SU-DHL-6 (cell line): Measurements from ENCODE around the gene INTS7.
"Not testable (repeated sequence)": the region's sequence is repeated elsewhere in the genome, so short reads cannot be mapped to it uniquely, and the experiment has no call there.

Source experiments
- H2AFZ ChIP-seq: fragments of 200-600 bp; sonication (generic); 2 replicates; pipeline ENCODE4 v1.6.1; 2014; ENCODE audit warnings: low read depth, mild to moderate bottlenecking, moderate library complexity, mixed read lengths, antibody characterized with exemption, low read length; ENCODE audit not compliant: severe bottlenecking
- H3F3A ChIP-seq: fragments of 200-600 bp; shearing (Covaris generic); 2 replicates; pipeline ENCODE4 v1.6.0; 2016; ENCODE audit warnings: antibody characterized with exemption, mild to moderate bottlenecking; ENCODE audit not compliant: insufficient read depth
- H3K27ac ChIP-seq: fragments of 200-600 bp; sonication (generic); 2 replicates; pipeline ENCODE4 v1.5.1; 2016; ENCODE audit warnings: low read depth, mild to moderate bottlenecking, low read length, moderate library complexity, mixed read lengths
- H3K27me3 ChIP-seq: fragments of 200-600 bp; sonication (generic), shearing (Covaris generic); 2 replicates; pipeline ENCODE4 v1.6.0; 2014; ENCODE audit warnings: mild to moderate bottlenecking, low read length
- H3K36me3 ChIP-seq: fragments of 200-600 bp; sonication (generic); 2 replicates; pipeline ENCODE4 v1.6.1; 2014; ENCODE audit warnings: mild to moderate bottlenecking, low read length, mixed read lengths
- H3K4me2 ChIP-seq: fragments of 300-600, 200-600 bp; shearing (Covaris generic), sonication (generic); 2 replicates; pipeline ENCODE4 v1.6.0; 2014; ENCODE audit warnings: low read length, low read depth, mild to moderate bottlenecking; ENCODE audit not compliant: poor library complexity, severe bottlenecking
- H3K4me3 ChIP-seq: fragments of 200-600 bp; sonication (generic); 2 replicates; pipeline ENCODE4 v1.5.1; 2014; ENCODE audit warnings: antibody characterized with exemption, low read length, mild to moderate bottlenecking, mixed read lengths; ENCODE audit not compliant: insufficient read depth, poor library complexity, severe bottlenecking
- H3K79me2 ChIP-seq: fragments of 200-600 bp; sonication (generic); 2 replicates; pipeline ENCODE4 v1.6.1; 2014; ENCODE audit warnings: mild to moderate bottlenecking, low read length, moderate library complexity; ENCODE audit not compliant: insufficient read depth
- H3K9ac ChIP-seq: fragments of 200-600 bp; sonication (generic); 2 replicates; pipeline ENCODE4 v1.7.0; 2014; ENCODE audit warnings: mild to moderate bottlenecking, low read length
- H3K9me2 ChIP-seq: fragments of 200-600 bp; sonication (generic); replicated peaks from 2 replicates; pipeline ENCODE4 v1.6.1; 2014; ENCODE audit warnings: low read length; ENCODE audit not compliant: insufficient read depth
- H3K9me3 ChIP-seq: fragments of 200-600 bp; sonication (generic); 2 replicates; pipeline ENCODE4 v1.6.1; 2014; ENCODE audit warnings: low read length, mixed read lengths; ENCODE audit not compliant: insufficient read depth
- H4K20me1 ChIP-seq: fragments of 200-600 bp; sonication (generic); 2 replicates; pipeline ENCODE4 v1.6.1; 2014; ENCODE audit warnings: low read depth, mild to moderate bottlenecking, antibody characterized with exemption, low read length, moderate library complexity, mixed read lengths
- EZH2phosphoT487 ChIP-seq: fragments of 200-600 bp; sonication (generic), shearing (Covaris generic); conservative IDR thresholded peaks from 2 replicates; pipeline ENCODE4 v1.6.1; 2018; ENCODE audit warnings: mild to moderate bottlenecking, antibody characterized with exemption, low read length, moderate library complexity, mixed read lengths
- TF ChIP-seq, protein P1 (sequence below): fragments of 200-600 bp; sonication (generic); IDR thresholded peaks from one replicate; pipeline ENCODE4 v1.5.1; 2017; ENCODE audit warnings: antibody characterized with exemption, mild to moderate bottlenecking, low read length, moderate library complexity; ENCODE audit not compliant: insufficient read depth, poor library complexity, severe bottlenecking

INTS7 gene

DNA sequence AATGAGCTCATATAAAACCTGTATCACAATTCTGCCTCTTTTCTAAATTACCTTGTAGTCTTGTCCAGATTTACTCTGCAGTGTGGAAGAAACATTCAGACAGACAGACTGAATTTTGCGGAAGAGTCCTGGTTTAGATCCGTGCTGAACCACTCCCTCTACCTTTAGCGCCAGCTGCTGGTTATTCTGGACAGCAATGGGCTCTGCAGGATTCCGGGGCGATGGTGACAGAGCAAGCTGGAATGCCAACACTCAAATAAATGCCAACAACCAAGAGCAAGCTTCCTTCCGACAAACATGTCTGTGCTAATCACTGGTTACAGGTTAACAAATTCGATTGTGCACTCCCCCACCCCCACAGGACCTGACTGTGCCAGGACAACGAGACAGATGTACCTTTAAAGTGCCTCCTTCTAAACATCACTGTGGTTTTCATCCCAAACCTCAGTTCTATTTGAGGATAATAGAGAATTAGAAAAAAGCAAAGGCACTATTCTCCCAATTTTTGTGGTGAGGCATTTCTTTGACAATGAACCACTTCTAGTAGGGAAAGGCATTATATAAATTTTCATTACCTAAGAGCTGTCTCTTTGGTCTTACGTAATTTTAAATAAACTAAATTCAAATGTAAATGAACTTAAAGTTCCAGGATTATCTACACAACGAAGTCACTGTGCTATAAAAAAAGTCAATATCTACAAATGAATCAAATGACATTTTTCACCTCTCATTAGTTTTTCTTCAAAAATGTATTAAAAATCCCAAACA lies 90.4 kb downstream of the INTS7 start:
- Histone ChIP-seq H3F3A (no peaks in the 10 kb centered on the region), H3K79me2 (no peaks in the 10 kb centered on the region), H3K4me3 (no peak overlapping the region), H3K9me3 (no peaks in the 10 kb centered on the region), H3K9ac (no peak overlapping the region), H3K36me3 (0 out of 2 replicates have a peak, but pooled peaks cover 7% of the 10 kb centered on the region), H3K9me2 (no peaks in the 10 kb centered on the region), H3K4me2 (no peak overlapping the region), H3K27ac (no peak overlapping the region), H4K20me1 (no peaks in the 10 kb centered on the region), H3K27me3 (no peaks in the 10 kb centered on the region), H2AFZ (no peak overlapping the region)
- TF ChIP-seq, protein P1, sequence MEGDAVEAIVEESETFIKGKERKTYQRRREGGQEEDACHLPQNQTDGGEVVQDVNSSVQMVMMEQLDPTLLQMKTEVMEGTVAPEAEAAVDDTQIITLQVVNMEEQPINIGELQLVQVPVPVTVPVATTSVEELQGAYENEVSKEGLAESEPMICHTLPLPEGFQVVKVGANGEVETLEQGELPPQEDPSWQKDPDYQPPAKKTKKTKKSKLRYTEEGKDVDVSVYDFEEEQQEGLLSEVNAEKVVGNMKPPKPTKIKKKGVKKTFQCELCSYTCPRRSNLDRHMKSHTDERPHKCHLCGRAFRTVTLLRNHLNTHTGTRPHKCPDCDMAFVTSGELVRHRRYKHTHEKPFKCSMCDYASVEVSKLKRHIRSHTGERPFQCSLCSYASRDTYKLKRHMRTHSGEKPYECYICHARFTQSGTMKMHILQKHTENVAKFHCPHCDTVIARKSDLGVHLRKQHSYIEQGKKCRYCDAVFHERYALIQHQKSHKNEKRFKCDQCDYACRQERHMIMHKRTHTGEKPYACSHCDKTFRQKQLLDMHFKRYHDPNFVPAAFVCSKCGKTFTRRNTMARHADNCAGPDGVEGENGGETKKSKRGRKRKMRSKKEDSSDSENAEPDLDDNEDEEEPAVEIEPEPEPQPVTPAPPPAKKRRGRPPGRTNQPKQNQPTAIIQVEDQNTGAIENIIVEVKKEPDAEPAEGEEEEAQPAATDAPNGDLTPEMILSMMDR = no peak
- no peak for TF ChIP-seq EZH2phosphoT487

DNA sequence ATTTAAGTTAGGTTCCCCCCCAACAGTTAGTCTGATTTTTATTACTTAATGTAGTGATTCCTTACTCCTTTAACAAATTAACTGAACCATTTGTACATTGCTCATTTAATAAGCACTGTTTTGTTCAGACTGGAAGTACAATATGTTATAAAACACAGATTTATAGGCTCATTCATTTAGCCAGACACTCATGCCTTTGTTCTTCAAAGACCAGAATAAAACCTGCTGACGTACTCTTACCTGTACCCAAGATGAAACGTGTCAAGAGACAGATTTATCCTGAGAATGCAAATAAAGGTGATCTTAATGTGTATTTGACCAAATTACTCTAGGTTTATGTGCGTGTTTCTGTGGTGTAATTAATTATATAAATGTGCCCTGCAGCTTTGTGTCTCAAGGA lies 92.8 kb downstream of the INTS7 start:
- no peaks in the 10 kb centered on the region for H3K9me2 ChIP-seq
- no peaks in the 10 kb centered on the region for H3K9me3 ChIP-seq
- H3F3A ChIP-seq = no peaks in the 10 kb centered on the region
- H3K79me2 ChIP-seq = no peaks in the 10 kb centered on the region
- H3K4me3 ChIP-seq = no peak overlapping the region
- H3K9ac ChIP-seq = no peak overlapping the region
- no peak for TF ChIP-seq EZH2phosphoT487
- 0 out of 2 replicates have a peak, but pooled peaks cover 7% of the 10 kb centered on the region for H3K36me3 ChIP-seq
- no peak overlapping the region for H3K4me2 ChIP-seq
- H2AFZ ChIP-seq = no peak overlapping the region
- no peaks in the 10 kb centered on the region for H4K20me1 ChIP-seq
- H3K27ac ChIP-seq = no peak overlapping the region
- H3K27me3 ChIP-seq = no peaks in the 10 kb centered on the region

DNA sequence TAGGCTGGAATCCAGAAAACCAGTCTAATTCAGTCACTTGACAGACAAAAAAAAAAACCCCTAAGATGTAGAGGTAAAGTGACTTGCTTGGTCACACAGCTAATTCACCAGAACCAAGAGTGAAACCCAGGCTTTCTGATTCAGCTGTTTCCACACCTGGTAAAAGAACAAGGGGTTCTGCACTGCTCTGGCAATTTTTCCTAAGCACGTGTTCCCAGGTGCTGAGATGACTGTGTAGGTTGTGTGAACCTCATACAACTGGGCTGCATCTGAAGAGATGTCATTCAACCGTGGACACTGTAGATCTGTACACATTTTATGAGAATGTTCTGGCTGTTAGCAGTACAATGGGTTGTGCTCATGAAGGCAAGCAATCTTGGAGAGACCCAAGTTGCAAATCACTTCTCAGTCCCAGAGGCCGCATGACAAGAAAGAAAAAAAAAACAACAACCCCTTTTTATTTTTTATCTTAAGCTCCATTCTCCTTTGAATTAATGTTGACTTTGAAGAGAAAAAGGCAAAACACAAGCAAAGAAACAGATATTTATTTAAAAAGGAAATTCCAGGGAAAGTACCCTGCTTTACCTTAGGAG lies 95.4 kb downstream of the INTS7 start:
- H3K27ac ChIP-seq = no peak overlapping the region
- no peaks in the 10 kb centered on the region for H3K79me2 ChIP-seq
- H3K36me3 ChIP-seq = 0 out of 2 replicates have a peak, but pooled peaks cover 7% of the 10 kb centered on the region
- no peak overlapping the region for H3K4me2 ChIP-seq
- H3F3A ChIP-seq = no peaks in the 10 kb centered on the region
- H3K9ac ChIP-seq = no peak overlapping the region
- H3K4me3 ChIP-seq = no peak overlapping the region
- H3K9me2 ChIP-seq = no peaks in the 10 kb centered on the region
- no peaks in the 10 kb centered on the region for H4K20me1 ChIP-seq
- no peak for TF ChIP-seq EZH2phosphoT487
- TF ChIP-seq, protein P1 = no peak
- no peaks in the 10 kb centered on the region for H3K9me3 ChIP-seq
- no peak overlapping the region for H2AFZ ChIP-seq
- H3K27me3 ChIP-seq = no peaks in the 10 kb centered on the region

DNA sequence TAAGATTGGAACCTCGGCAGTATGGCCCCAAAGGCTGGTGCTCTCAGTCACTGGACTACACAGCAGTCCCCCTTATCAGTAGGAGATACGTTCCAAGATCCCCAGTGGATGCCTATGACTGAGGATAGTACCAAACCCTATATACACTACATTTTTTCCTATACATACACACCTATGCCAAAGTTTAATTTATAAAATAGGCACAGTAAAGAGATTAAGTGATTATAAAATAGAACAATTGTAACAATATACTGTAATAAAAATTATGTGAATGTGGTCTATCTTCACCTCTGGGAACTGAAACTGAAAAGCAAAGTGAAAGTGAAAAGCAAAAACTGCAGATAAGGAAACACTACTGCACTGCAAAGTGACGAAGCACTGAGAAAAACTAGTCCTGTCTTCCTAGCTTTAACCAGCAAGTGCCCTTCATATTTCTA lies 96.8 kb downstream of the INTS7 start:
- H3K4me3 ChIP-seq = no peak overlapping the region
- H2AFZ ChIP-seq = no peak overlapping the region
- H3F3A ChIP-seq = no peaks in the 10 kb centered on the region
- H3K9me3 ChIP-seq = no peaks in the 10 kb centered on the region
- H3K27ac ChIP-seq = no peak overlapping the region
- H3K27me3 ChIP-seq = no peaks in the 10 kb centered on the region
- H3K4me2 ChIP-seq = peak overlapping the region; percentile 20
- TF ChIP-seq, protein P1 = no peak
- no peak for TF ChIP-seq EZH2phosphoT487
- H3K79me2 ChIP-seq = no peaks in the 10 kb centered on the region
- no peaks in the 10 kb centered on the region for H3K9me2 ChIP-seq
- H3K9ac ChIP-seq = no peak overlapping the region
- H4K20me1 ChIP-seq = no peaks in the 10 kb centered on the region
- H3K36me3 ChIP-seq = 0 out of 2 replicates have a peak, but pooled peaks cover 4% of the 10 kb centered on the region

DNA sequence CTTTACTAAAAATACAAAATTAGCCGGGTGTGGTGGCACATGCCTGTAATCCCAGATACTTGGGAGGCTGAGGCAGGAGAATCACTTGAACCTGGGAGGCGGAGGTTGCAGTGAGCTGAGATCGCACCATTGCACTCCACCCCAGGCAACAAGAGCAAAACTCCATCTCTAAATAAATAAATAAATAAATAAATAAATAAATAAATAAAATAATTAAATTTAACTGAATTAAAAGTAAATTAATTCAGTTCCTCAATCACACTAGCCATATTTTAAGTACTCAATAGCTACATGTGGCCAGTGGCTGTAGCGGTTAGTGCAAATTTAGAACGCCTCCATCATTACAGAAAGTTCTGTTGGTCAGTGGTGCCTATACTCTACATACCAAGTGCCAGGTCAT lies 97.9 kb downstream of the INTS7 start:
- not testable (repeated sequence) for H3K9ac ChIP-seq, H3K4me3 ChIP-seq, H3K27ac ChIP-seq

More for the DNA sequence above, 97.9 kb downstream of the INTS7 start:
- not testable (repeated sequence) for H3F3A ChIP-seq, H3K79me2 ChIP-seq, H3K27me3 ChIP-seq, H3K9me3 ChIP-seq, H3K9me2 ChIP-seq, H4K20me1 ChIP-seq, H2AFZ ChIP-seq, H3K4me2 ChIP-seq, H3K36me3 ChIP-seq
